GM12872 (cell line): ENCODE measurements around the gene SH3BP1.

ENCODE experiments used
- CTCF ChIP-seq: IDR thresholded peaks from 3 replicates; pipeline ENCODE4 v1.5.1; 2011; ENCODE audit warnings: low read depth, mild to moderate bottlenecking, low read length, moderate library complexity; ENCODE audit not compliant: insufficient read depth

Gene SH3BP1

GRCh38 chr22:37650463-37651136 is 11.1 kb downstream of the SH3BP1 start:
- TF ChIP-seq CTCF: no peak

- no peak for TF ChIP-seq CTCF
Observed at GRCh38 chr22:37654563-37655251, 15.2 kb downstream of the SH3BP1 start.

- TF ChIP-seq CTCF: no peak
Observed at GRCh38 chr22:37655252-37655563, 15.7 kb downstream of the SH3BP1 start.

- no peak for TF ChIP-seq CTCF
Observed at GRCh38 chr22:37657590-37658132, 18.2 kb downstream of the SH3BP1 start.

- no peak for TF ChIP-seq CTCF
Observed at GRCh38 chr22:37658133-37659065, 18.9 kb downstream of the SH3BP1 start, which contains the start of gene PDXP. Gene PDXP (plus strand): TSS chr22:37658723. CDS start chr22:37658783, 60 bp downstream.

GRCh38 chr22:37659066-37659896 is 19.8 kb downstream of the SH3BP1 start:
- no peak for TF ChIP-seq CTCF
